GM19324 (cell line): Measurements from ENCODE around the gene KRTAP10-1.
"Not testable (repeated sequence)": the region's sequence is repeated elsewhere in the genome, so short reads cannot be mapped to it uniquely, and the experiment has no call there.

Experiments used
- ATAC-seq: cut with Tn5 transposase; IDR thresholded peaks from one replicate; pipeline ENCODE4 v1.9.1; 2021; ENCODE audit warnings: mild to moderate bottlenecking, moderate library complexity; ENCODE audit not compliant: unreplicated experiment, low FRiP score

KRTAP10-1 gene

DNA sequence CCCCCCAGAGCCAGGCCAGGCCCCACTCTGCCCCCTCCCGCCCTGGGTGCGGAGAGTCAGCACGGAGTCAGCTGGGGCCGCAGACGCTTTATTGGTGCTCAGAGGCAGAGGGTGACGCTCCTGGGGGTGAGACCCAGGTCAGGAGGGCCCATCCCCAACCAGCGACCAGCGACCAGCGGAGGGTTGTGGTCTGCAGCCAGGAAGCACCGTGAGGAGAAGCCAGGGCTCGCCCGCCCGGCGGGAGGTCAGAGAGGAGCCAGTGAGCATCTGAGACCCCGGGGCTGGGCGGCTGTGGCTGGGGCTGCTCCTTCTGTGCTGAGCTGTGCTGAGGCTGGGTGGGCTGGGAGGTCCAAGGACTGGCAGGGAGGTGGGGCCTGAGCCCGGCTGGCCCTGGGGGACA lies 10.3 kb upstream of the KRTAP10-1 start:
- not testable (repeated sequence) for ATAC-seq

DNA sequence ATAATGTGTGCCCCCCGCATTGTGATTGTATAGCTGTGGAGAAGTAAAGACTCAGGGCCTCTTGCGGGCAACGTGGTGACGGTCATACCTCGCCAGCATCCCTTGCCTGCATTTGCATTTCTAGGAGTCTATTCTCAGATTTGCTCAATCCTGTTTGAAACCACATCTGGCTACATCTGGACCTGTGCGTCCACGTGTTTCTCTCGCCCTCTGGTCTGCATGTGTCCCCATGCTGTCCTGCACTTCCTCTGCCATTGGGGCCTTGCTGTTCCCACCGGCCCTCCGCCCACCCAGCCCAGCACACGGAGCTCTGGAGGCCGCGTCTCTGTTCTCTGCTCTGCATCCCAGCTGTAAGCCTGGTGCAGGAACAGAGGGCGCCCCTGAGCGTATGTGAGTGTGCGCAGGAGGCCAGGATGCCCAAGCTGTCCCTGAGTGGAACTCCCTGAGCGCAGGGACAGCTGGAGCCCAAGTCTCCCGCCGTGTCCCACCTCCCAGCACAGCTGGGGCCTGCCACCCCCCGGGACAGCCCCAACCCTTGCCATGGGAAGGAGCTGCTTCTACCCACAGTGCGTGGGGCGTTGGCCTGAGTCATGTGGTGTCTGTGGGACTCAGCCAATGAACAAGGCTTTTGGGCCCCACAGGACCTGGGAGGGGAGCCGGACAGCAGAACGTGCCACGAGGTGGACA lies 9.7 kb upstream of the KRTAP10-1 start:
- ATAC-seq = no peak

DNA sequence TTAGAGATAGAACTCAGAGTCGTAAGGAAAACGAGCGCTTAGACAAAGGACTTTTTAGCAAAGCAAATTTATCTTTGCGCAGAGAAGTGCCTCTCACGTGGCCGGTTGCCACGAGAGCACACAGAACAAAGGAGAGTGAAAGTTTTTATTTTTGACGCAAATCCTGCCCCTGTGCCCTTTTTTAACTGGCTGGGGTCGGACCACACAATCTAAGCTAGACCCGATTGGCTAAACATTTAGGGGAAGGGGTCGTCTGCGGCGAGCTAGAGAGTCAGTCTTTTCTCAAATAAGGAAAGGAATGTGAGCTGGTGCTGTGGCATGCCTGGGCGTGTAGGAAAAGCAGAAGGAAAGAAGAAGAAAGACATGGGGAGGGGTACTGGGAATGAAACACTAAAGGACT lies 8.9 kb upstream of the KRTAP10-1 start:
- ATAC-seq = no peak

DNA sequence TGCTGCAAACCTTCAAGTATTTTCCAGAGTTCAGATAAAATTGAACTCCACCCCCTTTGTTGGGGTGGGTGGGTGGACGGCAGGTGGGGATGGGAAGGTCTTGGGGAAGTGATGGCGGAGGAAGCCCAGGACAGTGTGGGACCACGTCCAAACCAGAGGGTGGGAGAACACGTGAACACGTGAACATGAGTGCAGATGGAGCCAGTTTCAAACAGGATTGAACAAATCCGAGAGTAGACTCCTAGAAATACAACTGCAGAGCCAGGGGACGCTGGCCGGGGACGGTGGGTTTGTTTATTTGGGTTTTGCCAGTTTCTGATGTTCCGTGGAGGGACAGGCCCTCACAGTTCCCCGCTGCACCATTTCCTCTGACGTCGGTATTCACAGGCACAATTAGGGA lies 8.4 kb upstream of the KRTAP10-1 start:
- ATAC-seq = no peak

DNA sequence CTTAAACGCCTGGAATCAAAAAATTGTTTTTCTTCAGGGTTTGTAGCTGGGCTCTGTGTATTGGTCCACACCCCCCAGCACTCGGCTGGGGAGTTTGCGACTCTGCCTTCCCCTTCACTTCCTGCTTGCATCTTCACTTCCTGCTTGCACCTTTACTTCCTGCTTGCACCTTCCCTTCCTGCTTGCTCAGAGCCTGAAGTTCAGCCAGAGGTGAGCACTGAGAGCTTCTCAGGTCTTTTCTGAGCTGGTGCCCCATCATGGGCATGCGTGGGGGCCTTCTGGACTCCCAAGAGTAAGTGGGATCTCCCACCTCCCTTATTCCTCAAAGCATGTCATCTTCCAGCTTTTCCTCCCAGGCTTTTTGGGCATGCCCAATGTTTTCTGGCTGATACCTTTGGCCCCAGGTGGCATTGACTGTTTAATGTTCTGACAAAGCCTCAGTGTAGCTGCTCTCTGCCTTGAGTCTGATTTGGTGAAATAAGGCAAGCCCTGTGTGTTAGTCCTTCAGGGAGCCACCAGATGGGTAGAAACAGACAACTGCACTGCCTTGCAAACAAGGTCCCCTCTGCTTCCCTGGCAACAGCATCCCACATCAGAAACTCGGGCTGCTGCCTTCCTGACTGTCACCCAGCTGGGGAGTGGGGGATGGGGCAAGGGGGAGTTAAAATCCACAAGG lies 7.8 kb upstream of the KRTAP10-1 start:
- no peak for ATAC-seq

DNA sequence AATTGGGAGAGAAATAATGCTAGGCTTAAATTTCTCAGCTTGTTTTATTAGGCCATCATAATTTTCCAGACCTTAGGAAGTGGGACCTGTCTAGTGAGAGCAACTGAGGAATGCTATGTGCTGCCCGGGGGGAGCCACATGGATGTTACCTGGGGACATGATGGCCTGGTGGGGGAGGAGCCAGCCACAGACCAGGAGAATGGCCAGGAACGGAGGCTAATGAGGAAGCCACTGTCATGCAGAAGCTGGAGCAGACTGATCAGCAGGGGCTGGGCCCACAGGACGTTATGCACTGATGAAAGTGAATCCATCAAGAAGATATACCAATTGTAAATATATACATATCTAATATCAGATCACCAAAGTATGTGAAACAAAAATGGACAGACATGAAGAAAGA lies 4.6 kb upstream of the KRTAP10-1 start:
- no peak for ATAC-seq

DNA sequence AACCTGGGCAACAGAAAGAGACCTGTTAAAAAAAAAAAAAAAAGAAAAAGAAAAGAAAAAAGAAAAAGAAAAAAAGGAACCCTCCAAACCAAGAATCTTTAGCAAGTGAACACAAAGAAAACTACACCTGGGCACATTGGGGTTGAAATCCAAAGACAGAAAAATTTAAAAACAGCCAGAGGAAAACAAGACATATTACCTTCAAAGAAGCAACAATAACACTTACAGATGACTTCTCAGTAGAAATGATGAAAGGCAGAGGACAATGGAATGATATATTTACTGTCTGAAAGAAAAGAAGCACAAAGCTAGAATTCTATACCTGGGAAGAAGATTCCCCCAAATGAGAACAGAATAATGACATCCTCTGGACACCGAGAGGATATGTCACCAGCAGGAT lies 2.7 kb upstream of the KRTAP10-1 start:
- ATAC-seq = no peak

DNA sequence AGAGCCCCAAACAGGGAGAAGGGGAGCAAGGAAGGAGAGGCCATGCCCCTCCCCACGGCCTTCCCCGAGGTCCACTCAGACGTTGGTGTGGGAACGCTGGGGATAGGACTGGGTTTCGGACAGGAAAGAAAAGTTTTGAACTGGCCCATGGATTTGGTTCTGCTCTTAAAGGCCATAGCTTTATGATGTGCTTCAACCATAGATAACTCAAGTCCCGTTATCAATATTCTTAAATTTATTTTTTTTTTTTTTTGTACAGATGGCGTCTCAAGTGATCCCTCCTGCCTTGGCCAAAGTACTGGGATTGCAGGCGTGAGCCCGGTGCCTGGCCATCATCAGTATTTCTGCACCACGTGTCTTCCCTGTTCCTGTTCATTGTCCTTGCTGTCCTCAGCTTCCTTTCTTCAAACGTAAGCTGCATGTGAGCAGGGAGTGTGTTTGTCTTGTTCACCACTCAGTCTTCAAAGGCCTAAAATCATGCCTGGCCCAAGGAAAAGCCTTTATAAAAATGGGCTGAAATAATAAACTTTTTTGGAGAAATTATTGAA lies 820 bp upstream of the KRTAP10-1 start:
- ATAC-seq = no peak

DNA sequence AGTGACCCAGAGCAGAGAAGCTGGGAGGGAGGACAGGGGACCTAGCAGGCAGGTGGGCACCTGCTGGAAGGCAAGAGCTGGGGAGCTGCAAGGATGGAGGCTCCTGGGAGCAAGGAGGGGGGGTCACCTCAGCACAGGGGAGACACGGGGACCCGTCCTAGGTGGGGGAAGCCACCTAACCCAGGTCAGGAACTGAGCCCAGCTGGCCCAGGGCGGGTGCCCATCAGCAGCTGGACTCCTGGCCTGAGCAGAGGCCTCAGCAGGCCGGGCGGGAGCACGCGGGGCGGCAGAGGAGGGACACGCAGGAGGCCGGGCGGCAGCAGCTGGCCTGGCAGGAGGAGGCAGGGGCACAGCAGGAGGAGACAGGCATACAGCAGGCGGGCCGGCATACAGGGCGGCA lies 949 bp downstream of the KRTAP10-1 start:
- no peak for ATAC-seq

DNA sequence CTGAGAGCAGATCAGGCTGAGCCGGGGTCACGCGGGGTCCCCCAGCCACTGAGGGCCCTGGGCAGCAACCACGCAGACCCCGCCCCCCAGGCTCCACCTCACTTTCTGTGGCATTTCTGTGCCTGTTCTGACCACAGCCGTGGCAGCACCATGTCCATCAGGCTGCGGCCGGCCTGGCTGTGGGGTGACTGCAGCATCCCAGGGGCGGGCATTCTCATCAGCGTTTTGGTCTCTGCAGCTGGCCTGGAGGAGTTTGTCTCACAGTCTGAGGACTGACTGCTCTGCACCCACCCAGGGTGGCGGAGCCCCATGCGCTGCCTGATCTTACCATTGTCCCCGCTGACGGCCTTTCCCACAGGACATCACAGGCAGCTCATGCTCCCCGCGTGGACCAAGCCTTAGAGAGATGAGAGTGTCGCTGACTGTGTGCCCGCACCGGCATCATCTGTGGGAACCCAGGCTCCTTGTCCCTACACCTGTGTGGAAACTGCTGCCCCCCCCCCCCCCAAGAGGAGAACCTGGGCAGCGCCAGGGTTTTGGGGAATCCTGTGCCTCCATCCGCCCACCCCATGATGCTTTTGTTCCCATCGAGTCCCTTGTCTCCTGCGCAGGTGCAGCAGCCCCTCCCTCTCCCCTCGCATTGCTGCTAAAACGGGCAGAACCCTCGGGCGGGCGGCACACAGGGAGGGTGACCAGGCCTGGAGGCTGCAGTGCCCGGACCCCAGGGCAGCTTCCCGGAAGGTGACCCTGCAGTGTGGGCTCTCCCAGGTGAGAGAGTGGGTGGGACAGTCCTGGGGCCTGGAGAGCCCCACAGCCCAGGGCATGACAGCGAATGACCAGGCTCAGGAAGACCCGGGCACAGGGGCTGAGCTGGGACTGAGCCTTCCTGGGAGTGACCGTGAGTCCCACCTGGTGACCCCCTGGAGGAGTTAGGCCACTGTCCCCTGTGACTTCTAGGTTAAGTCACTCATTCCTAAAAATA lies 1.8 kb downstream of the KRTAP10-1 start:
- no peak for ATAC-seq

DNA sequence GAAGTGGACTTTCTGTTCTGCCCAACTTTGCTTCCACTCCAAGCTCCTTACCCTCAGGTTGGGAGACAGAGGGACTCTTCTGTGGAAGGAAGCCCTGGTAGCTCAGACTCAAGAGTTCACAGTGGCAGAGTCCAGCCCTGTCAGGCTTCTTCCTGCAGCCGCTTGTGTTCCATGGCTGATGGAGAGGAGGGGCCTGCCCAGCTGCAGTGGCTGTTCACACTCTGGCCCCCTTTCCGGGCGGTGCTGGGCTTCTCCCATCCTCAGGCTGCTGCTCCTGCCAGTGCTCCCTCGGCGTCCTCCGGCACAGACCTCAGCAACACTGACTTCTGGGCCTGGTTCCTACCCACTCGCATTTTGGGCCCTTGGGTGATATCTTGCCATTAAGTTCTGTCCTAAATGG lies 4.0 kb downstream of the KRTAP10-1 start:
- ATAC-seq = no peak

DNA sequence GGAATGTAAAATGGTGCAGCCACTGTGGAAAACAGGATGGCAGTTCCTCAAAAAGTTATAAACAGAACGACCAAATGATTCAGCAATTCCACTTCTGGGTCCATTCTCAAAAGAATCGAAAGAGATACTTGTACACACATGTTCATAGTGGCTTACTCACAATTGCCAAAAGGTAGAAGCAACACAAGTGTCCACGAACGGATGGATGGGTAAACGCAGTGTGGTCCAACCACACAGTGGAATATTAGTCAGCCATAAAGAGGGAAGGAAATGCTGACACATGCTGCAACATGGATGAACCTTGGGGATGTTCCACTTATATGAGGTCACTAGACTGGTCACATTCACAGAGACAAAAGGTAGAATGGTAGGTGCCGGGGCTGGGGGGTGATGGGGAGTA lies 5.3 kb downstream of the KRTAP10-1 start:
- no peak for ATAC-seq

DNA sequence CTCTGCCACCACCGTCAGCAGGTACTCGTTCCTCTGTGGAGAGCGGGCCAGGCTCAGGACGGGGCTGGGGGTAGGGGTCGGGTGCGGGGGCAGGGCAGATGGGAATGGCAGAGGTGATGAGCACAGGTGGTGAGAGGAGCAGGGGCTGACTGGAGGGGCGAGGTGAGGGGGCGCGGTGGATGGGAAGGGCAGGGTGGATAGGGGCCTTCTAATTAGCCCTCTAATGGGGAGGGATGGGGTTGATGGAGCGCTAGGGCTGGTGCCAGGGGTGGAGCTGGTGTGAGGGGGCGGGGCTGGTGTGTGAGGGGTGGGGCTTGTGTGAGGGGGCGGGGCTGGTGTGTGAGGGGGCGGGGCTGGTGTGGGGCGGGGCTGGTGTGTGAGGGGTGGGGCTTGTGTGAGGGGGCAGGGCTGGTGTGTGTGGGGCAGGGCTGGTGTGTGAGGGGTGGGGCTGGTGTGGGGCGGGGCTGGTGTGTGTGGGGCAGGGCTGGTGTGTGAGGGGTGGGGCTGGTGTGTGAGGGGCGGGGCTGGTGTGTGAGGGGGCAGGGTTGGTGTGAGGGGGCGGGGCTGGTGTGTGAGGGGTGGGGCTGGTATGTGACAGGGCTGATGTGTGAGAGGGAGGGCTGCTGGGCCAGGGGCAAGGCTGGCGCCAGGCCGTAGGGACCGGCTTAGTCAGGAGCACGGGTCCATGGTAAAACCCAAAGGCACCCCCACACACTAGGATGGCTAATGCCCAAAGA lies 5.9 kb downstream of the KRTAP10-1 start:
- ATAC-seq = no peak

DNA sequence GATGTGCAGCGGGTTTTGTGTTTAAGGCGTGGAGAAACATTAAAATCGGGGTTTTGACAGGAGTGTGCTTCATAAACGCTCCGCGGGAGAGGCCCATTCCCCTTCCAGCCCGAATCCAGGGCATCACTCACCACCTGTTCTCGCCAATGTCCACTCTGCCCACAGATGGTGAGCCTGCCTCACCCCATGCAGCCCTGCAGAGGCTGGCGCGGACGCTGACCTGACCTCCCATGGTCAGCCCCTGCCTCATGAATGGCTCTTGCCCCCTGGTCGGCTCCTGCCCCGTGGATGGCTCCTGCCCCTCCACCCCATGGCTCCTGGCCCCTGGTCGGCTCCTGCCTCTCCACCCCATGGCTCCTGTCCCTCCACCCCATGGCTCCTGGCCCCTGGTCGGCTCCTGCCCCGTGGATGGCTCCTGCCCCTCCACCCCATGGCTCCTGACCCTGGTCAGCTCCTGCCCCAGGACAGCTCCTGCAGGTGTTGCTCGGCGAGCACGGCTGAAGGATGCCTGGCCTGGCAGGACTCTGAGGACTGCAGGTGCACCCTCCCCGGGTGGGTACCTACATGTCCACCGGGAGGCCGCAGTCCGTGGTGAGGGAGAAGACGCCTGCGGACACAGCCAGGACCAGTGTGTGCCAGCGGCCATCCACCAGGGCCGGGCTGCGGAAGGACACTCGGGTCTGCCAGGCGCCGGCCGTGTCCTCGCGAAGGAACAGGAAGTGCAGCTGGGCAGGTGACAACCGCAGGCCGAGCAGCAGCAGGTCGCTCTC lies 6.7 kb downstream of the KRTAP10-1 start:
- ATAC-seq = no peak

DNA sequence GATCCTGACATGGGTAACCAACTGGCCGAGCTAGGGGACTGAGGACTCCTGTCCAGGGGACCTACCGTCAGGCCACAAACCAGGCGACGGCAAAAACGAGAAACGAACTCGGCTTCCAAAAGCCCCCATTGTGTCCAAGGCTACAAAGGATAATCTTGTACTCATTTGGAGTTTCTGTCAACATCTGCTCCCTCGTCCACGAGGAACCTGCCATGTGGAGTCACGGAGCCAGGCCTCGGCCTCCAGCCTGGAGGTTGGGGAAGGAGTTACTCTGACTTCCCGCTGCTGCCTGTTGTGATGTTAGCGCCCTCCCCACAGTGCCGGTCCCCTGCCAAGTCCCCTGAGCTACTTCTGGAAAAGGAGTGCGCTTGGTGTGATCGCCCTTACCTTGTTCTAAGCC lies 7.3 kb downstream of the KRTAP10-1 start:
- no peak for ATAC-seq

DNA sequence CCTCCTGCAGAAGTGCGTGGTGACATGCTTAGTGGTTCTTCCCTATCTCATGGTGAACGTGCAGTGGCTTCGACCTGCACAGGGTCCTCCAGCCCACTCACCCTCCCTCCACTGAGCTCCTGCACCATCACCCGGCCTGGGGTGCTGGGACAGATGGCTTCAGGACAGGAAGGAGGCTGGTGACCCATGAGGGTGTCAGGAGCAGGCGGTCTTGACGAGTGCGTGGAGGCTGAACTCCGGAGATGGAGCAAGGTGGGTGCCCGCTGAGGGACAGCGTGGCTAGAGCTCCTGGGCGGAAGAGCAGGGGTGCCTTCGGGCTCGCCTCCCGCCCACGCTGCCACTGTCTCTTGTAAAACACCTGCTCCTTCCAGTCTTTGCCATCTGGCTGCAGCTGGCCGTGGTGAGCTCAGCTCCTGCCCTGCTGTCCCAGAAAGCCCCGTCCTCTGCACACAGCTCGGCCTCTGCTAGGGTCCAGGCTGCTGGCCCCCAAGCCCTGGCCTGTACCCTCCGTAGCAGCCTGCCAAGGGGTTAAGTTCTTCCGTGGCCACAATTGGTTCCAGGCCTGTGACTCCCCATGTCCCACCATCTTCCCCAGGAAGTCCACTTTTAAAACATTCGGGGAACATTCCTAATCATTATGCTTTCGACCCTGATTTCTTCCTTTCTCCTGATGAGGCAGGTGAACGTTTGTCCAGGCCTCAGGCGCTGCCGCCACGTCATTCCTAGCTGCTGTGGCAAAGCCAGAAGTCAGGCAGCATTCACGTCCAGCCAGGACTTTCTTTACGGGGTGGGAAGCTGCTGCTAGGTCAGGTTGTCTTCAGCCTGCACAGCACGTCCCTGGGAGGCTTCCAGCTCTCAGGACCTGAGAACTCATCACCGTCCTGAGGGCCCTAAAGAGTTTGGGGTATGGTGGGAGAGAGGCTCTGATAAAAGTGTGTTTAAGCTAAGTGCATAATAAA lies 8.1 kb downstream of the KRTAP10-1 start:
- ATAC-seq = no peak

DNA sequence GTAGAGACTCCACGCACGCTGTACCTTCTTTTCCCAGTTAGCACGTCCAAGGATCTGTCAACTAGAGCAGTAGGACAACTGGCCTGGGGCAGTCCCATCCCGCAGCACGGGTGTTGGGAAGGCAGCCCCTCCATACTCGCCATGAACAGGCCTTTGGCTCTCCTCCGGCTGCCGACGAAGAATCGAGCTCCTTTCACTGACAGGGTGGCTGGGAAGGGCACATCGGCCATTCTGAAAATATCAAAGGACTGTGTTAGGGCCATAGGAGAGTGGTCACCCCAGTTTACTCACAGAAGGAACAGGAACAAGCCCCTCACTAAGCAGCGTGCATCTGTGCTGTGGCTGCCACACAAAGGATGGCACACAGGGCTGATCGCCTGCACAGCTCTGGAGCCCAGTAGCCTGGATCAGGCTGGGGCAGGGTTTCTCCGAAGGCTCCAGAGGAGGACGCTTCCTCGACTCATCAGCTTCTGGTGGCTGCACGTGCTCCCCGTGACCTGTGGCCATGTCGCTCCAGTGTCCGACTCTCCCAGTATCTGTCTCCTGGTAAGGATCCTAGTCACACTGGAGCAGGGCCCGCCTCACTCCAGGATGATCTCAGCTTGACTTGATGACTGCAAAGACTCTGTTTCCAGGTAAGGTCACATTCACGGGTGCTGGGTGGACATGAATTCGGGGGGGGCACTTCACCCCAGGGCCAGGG lies 8.9 kb downstream of the KRTAP10-1 start:
- no peak for ATAC-seq
